Skeletal muscle cell (primary cell): ENCODE measurements around the gene SEMA3C.

Source experiments
- DNase-seq: peaks from one replicate; pipeline ENCODE4 v3.0.0-alpha.2; 2010; ENCODE audit warnings: low read depth
- H3K4me3 ChIP-seq: 2 replicates; pipeline ENCODE4 v1.5.1; 2011; ENCODE audit warnings: low read depth, mild to moderate bottlenecking, control low read depth, low read length, moderate library complexity

Gene SEMA3C

DNA sequence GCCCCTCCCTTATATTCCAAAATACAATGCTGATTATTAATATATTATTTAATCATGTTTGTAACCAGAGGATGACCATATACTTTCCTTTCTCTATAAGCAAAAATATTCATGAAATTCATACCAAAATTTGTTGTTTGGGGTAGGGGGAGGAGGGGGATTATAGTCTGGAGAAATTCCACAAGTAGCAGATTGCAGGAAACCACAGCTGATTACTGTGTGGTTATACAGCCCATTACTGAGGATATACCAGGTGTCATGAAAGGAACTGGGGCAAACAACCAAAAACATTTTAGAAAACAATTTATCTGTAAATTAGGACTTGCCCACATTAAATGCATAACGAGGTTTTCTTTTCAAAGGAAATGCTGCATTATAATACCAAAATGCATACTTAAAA lies 50.3 kb downstream of the SEMA3C start:
- DNase-seq: no peak
- no peak overlapping the region for H3K4me3 ChIP-seq

DNA sequence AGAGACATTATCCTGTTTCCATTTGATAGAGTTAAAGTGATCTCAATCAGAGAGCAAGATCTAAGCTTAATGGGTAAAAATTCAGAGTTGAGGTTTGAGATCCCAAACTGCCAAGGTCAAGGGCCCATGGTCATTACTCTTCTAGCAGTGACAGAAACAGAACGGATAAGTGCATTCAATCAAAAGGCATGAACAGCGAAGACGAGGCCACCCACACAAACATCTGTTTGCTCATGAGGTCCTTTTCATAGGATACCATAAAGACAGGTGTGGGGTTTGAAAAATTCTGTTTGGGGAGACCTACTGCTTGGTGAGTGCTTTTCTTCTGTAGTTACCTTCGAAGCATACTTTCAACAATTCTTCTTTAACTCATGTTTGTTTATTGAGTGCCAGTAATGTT lies 58.3 kb downstream of the SEMA3C start:
- no peak for DNase-seq
- no peak overlapping the region for H3K4me3 ChIP-seq

DNA sequence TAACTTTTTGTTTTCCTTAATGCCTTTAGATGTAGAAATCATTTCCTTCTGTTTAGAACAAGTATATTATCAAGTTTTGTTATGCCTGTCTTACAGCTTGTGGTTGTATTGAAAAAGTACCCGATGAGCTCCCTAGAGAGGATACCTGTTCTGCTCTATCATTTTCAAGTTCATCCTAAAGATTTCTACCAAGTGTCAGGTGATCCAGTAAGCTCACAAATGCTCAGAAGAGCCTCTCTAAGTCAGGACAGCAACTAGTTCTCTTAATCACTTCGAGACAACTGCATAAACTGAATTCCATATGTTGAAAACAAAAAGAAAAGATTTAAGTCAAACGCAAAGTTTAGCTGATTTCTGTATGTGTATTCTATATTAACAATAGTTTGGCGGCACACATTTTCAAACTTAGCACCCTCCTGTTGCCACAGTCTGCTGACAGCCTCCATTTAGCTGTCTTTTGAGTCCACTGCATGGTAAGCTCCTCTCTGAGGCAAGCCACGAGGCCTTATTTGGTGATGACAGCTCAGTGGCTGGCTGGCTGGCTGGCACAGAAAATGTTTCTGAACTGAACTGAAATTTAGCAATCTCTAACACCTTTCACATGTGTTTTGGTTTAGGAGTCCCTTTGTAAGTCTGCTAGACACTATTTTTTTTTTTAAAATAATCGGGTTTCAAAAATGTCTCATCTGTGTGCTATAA lies 59.4 kb downstream of the SEMA3C start:
- no peak overlapping the region for H3K4me3 ChIP-seq
- peak; percentile 58 for DNase-seq

DNA sequence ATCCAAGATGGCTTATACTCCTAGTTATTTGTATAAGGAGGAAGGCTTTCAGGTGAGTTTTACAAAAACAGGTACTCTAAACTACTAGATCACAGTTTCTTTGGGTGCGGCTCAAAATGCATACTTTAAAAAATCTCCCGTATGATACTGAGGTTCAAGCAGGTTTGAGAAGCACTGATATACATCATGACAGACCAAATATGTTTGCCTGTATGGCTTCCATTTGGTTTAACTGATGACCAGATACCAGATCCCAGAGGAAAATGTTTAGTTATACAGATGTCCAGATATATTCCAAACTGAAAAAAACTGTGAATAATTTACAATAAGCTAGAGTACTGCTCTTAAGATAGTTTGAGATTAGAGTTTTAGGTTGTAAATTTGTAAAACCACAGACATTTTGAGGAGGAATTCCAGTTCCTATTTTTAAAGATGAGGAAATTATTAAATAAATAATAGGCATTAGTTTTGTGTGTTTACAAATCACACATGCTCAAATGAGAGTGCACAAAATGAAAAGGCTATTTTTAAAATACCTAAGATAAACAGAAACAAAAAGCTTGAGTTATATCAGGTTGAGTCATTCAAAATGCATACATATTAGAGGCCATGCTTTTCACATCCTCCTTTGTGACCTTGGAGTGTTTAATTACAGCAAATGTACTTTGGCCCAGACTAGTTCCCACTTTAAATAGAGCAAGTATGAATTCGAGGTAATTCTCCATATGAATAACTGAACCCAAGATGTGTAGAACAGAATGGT lies 60.5 kb downstream of the SEMA3C start:
- H3K4me3 ChIP-seq: no peak overlapping the region
- no peak for DNase-seq

DNA sequence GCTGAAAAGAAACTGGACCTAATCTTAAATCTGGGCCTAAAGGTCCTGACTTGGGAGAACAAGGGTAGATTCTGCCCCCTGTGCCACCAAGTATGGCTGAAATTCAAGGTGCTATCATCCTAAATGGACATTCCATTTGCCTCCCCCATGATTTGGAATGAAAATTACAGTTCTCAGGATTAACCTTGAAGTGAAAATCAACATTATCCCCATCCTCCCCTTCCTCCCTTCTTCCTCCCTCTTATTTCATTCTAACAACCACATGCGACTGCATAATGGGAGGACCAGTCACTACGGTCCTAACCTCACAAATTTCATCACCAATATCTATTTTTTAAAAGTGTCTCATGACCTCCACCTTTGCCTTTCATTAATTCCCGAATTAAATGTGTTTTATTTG lies 62.1 kb downstream of the SEMA3C start:
- DNase-seq: no peak
- no peak overlapping the region for H3K4me3 ChIP-seq

DNA sequence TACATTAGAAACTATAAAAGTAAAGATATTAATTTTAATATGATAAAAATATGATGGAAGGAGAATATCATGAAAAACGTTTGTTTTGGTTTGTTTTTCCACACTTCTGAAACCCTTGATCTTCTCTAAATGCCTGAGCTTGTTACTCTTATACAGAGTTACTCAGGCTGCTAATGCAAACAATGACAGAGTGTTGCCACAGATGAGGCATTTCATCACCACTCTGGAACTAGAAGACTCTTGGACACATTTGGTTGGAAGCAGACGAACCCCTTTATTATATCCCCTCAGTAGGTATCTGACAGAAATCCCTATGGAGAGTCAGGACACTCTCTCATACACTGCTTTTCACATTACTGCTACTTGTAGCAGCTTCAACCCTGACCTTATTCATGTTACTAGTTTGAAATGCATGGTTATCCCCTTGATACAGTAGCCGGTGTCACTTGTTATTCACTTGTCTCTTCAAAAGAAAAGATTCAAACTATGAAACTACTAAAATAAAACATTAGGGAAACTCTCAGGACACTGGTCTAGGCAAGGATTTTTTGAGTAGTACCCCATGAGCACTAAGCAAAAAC lies 66.9 kb downstream of the SEMA3C start:
- H3K4me3 ChIP-seq: no peak overlapping the region
- no peak for DNase-seq

DNA sequence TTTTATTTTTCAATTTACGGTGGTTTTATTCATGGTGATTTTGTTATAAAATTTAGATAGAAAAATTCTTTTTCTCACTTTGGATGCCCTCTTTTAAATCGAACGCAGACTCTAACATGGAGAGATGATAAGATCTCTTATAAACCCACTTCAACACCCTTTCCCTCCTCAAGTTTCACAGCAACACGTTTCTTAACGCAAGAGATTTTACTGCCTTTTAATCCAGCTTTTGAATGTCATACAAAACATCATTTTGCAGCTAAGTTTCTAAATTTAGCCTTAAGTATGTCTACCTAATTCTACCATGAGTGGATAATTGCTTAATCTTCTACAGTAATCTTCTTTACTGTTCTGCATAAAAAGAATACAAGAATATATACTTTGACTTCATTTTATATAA lies 70.0 kb downstream of the SEMA3C start:
- DNase-seq: no peak
- no peak overlapping the region for H3K4me3 ChIP-seq

DNA sequence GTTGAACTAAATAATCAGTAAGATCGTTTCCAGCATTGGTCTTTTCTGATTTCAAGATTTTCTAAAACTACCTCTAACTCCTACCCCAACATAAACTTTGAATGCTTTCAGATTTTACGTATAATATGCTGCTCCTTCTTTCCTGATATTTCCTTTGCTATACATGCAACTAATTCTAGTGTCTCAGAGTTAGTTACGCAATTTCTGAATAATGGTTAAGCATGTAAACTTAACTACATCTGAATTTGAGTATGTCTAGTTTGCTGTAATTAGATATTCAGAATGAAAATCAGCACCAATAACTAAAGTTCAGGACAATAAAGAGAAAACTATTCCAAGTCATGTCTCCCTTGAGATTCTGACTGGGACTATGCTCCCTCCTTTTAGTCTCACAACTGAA lies 71.0 kb downstream of the SEMA3C start:
- no peak for DNase-seq

DNA sequence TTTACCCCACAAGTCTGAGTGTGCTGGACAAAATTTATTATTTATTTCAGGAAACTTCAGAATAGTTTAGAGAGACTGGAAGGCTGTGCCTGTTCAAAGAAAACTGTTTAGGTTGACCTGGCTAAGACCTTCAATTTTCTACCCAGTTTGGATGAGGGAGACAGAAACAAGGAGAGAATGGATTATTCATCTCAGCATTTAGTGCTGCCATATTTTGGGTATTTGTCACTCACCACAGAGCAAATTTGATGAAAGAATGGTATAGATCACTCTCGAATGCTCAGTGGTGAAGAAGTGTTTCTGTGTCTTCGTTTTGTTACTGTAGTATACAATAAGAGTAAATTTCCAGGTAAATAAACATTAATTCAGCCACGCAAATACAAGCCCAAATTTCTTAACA lies 71.8 kb downstream of the SEMA3C start:
- H3K4me3 ChIP-seq: no peak overlapping the region
- no peak for DNase-seq

More for the DNA sequence above, 71.0 kb downstream of the SEMA3C start:
- no peak overlapping the region for H3K4me3 ChIP-seq

DNA sequence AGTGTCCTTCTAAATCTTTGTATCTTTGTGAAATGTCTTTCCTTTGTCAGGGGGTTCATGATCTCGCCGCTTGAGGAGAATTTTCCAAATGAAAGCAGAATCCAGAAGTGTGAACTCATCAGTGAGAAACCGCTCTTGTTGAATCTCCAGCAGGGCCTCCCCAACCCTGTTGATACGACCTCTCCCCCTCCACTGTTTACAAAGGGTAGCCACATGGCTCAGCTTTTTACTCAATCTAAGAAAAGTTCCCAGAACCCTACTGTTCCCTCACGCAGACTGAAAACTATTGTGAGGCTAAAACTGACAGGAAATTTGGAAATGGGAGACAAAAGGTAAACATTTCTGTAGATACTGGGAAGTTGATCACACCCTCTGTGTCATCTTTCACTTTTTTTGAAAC lies 73.9 kb downstream of the SEMA3C start:
- DNase-seq: no peak
- no peak overlapping the region for H3K4me3 ChIP-seq

DNA sequence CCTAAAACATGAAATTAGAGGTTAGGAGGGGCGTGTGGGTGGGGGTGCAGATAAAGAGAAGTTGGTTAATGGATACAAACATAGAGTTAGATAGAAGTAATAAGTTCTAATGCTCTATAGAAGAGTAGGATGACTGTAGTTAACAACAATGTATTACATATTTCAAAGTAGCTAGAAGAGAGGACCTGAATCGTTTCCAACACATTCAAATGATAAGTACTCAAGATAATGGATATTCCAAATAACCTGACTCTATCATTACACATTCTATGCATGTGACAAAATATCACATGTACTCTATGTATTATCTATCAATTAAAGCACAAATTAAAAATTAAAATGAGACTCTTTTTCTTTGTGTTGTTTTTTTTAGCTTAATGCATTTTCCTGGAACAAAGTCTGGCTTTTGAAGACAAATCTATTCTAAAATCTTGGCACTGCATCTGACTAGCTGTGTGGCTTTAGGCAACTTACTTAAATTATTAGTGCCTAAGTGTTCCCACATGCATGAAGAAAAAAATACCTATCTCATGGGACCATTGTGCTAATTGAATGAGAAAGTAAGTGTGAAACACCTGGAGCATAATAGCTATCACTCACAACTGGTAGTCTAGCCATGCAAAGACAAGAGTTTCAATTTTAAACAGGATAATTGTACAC lies 75.7 kb downstream of the SEMA3C start:
- DNase-seq: no peak
- no peak overlapping the region for H3K4me3 ChIP-seq

DNA sequence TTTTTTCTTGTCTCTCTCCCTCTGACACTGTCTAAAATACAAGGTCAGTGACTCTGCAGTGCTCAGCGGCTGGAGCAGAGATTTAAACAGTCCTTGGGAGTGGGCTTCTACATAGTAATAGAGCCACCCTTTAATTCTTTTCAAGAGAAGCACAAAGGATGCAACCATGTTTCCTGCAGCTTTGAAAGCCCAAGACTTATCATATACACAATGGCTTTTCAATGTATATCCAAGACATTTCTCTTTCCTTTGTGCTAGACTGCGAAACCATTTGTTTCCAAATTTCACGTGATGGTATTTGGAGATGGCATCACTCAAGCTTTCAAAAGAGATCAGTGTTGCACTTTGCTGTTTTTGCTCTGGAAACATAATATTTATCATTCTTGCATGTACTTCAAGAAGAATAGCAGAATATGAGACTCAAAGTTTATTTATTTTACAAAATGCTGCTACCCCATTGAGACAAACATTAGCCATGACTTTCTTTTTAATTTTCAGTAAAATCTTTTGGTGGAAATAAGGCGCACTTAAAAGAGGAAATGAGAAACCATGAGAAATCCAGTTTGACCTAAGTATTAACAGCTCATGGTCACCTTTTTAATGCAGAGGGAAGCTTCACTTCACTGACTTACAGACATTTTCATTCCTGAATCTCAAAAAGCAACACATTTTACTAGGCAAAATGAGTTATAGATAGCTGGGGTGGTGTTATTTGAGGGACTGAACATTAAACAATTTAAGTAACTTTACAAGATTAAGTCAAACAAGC lies 76.6 kb downstream of the SEMA3C start:
- no peak for DNase-seq
- no peak overlapping the region for H3K4me3 ChIP-seq

DNA sequence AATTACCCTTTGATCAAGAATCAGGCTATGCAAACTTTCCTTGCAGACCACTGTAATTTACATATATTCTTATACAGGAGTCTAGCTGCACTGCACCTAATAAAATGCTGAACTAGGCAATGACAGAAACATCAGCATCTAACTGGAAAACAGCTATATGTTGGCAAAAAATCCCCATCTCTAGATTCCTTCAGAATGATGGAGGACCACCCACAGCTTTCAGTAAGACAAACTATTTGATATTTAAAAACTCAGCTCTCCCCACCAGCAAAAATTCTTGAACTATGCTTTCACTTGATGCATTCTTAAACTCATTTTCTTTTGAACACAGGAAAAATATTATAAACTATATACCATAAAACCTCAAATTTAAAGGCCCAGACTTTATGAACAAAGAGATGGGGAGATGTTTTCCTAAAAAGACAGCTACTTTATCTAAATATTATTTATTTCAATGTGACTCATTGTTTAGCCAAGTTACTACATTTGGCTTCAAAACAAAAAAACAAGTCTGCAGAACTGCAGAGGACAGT lies 77.4 kb downstream of the SEMA3C start:
- no peak for DNase-seq
- no peak overlapping the region for H3K4me3 ChIP-seq

DNA sequence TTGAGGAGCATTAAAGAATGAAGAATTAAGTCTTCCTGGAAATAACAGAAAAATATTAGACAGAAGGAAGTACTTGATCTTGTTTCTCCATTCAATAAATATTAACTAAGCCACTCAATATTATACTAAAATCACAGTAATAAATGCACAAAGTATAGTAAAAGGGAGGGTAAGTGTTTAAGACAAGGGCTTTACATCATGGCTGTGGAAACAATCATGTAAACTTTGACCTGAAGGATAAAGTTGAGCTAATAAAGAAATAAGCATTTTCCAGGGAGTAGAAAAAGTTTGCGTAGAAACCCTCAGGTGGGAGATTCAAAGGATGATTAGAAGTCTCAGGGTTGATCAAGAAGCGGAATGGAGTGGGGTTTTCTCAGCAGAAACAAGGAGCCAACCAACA lies 78.2 kb downstream of the SEMA3C start:
- DNase-seq: no peak
- no peak overlapping the region for H3K4me3 ChIP-seq

DNA sequence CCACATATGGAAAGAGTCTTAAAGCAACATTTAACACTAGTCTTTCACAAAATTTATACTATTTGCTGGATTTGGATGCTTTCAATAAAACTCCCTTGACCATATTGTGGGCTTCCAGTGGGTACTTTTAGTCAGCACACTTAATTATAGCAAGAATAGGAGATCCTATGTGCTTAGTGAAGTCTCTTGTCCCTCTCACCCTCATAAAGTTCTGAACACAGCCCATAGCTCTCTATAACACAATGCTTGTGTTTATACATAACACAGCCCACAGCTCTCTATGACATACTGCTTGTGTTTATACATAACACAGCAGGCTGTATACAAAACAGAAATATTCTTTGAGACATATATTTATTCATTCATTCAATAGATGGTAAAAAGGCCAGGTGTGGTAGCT lies 79.0 kb downstream of the SEMA3C start:
- no peak for DNase-seq
- no peak overlapping the region for H3K4me3 ChIP-seq

DNA sequence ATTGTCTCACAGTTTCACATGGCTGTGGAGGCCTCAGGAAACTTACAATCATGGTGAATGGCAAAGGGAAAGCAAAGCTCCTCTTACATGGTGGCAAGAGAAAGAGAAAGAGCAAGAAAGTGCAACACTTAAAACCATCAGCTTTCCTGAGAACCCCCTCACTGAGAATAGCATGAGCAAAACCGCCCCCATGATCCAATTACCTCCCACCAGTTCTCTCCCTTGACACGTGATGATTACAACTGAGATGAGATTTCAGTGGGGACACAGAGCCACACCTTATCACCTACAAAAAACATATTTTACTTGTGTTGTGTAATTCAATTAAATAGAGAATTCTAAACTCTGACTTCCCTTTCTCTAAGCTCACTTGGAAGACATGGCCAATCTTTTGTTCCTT lies 80.2 kb downstream of the SEMA3C start:
- H3K4me3 ChIP-seq: no peak overlapping the region
- DNase-seq: no peak

DNA sequence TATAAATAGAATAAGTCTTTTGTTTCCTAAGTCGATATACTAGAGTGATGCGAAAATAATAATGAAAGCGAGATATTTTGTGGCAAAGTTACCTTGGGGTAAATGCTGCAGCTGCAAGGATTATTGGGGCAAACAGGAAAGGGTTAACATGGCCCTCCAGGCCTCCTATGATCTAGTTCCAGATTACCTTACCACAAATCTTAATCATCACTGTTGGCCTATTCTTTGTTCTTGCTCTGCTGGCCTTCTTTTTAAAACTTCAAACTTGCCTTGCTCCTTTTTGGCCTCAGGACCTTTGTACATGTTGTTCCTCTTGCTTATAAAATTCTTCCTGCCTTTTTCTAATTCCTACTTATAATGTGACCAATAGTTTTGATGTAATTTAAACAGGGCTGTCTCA lies 81.5 kb downstream of the SEMA3C start:
- DNase-seq: no peak
- H3K4me3 ChIP-seq: no peak overlapping the region

DNA sequence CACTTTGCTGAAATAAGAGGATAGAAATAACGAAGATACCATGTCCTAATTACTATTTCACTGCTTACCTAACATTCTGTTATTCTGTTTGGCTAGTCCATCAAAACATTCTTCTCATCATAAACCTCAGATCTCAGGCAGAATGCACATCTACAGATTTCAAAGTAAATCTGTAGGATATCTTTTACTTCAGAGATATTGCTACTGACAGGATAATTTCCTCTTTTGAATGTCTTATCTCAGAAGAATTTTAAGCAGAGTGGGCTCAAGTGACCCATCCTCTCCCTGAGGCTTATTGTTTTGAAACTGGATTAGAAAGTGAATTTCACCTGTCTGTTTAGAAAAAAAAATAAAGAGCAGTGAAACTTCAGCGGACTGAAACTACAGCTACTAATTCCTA lies 83.6 kb downstream of the SEMA3C start:
- H3K4me3 ChIP-seq: no peak overlapping the region
- no peak for DNase-seq
